Measurements from ENCODE around the gene TRPM4.

- TF ChIP-seq CTCF (IDR thresholded peaks at IDR 0.05; ENCODE audit: extremely low read depth in 1 of 2, insufficient read depth in 1 of 2, low read depth in 1 of 2, low read length in 2 of 2), result no peak
- TF ChIP-seq EZH2 (IDR thresholded peaks at IDR 0.05; ENCODE audit: borderline replicate concordance, low read depth, low read length, severe bottlenecking), result no peak
- TF ChIP-seq POLR2A (IDR thresholded peaks at IDR 0.05; ENCODE audit: low read depth, low read length), result no peak
- no peak for TF ChIP-seq POLR2AphosphoS5 (IDR thresholded peaks at IDR 0.05; ENCODE audit: insufficient read depth, low read depth, low read length)
- TF ChIP-seq MYC (IDR thresholded peaks at IDR 0.05; ENCODE audit: low read depth, low read length), result no peak
- no peak for TF ChIP-seq MAX (IDR thresholded peaks at IDR 0.05; ENCODE audit: insufficient read depth, insufficient read length)
- no peak for TF ChIP-seq FOS (IDR thresholded peaks at IDR 0.05; ENCODE audit: borderline replicate concordance, insufficient read depth, low read length)
- no peak for TF ChIP-seq JUN (IDR thresholded peaks at IDR 0.05; ENCODE audit: borderline replicate concordance, insufficient read depth, insufficient read length, low read depth)
- TF ChIP-seq GATA2 (IDR thresholded peaks at IDR 0.05; ENCODE audit: insufficient read depth, insufficient read length, low read depth, low read length), result no peak
Observed at GRCh38 chr19:49244256-49244655, 86.7 kb downstream of the TRPM4 start.

All from endothelial cell of umbilical vein (primary cell).